GM19023 (cell line): Measurements from ENCODE around the gene MED12L.

Experiments used
- ATAC-seq: cut with Tn5 transposase; IDR thresholded peaks from one replicate; pipeline ENCODE4 v1.9.1; 2021; ENCODE audit warnings: mild to moderate bottlenecking, moderate library complexity; ENCODE audit not compliant: unreplicated experiment

Gene MED12L

DNA sequence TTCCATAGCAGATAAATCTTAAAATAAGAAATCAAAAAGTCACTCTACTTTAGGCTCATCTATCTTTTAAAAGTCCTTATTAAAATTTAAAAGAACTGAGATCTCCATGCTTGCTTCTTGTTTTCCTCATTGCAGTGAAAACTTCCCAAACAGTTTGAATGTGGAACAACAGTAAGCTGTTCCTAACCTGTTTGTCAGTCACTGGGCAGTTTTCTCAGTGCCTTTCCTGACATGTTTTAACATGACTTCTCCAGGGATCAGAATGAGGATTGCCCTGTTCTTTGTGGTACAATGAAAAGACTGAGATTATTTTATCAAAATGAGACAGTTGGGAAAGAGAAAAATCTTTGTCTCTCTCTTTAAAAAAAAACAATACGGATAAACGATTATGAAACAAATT is 230.4 kb downstream of the MED12L start:
- ATAC-seq: no peak

DNA sequence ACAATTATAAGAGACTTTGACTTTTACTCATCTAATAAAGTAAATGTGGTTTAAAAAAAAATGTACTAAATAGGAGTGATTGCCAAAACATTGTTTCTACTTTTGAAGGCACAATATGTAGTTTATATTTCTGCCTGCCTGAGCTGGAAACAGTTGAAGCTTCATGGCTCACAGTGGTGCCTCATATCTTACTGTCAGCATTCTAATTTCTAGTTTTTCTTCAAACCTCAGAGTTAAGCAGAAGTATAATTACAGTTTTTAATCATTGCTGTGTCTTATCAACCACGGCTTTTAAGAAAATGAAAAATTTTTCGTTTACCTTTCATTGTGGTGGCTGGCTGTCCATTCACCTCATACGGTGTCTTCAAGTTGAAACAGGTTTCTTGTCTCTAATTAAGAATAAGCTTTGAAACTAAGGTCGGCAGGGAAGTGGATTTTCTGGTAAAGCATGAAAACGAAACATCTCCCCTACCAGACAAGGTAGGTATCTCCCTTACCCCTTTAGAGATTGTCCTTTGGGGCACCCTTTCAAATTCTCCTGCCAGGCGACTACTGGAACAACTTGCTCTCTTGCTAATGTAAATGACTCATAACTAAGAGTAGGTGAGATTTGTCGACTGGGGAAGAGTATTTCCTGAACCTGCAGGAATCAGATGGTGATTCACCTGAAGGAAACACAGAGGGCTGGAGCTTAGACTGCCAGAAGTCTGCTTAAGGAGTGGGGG is 231.0 kb downstream of the MED12L start, which contains the start of gene GPR87:
GPR87 (minus strand) TSS at position 554 of the 725 bp plus-strand sequence. CDS start 16,720 bp downstream, outside the sequence.
- no peak for ATAC-seq

DNA sequence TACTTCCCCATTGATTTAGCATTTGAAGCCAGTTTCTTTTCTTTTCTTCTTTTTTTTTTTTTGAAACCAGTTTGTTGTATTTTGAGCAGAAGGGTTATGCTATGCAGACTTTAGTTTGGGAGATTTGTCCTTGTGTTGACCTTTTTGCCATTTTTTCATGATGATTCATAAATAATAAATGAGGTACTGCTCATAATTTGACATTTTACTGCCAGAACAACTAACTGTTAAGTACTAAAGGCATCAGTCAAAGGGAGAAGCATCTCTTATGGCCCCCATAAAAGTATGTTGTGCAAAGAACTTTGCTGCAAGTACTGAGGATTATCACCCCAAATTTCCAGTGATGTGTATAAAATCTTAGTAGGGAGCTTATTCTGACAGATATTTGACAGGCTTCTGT is 232.8 kb downstream of the MED12L start:
- ATAC-seq: no peak

DNA sequence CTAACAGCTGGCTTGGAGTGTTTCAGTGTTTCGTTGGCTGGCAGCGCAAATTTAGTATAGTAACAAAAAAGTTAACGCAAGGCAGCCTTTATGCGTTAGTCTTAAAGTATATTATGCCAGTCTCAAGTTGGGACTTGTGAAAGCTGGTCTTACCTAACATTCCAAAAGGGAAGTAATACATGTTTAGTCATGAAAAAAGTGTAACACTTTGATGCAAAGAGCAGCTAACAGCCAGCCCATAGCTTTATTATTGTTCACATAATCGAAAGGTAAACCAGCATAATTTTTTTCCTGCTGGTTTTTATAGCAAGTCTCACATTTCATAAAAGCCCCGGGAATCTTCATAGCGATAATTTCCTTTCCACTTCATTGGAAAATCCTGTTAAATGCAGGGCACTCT is 233.5 kb downstream of the MED12L start:
- no peak for ATAC-seq

DNA sequence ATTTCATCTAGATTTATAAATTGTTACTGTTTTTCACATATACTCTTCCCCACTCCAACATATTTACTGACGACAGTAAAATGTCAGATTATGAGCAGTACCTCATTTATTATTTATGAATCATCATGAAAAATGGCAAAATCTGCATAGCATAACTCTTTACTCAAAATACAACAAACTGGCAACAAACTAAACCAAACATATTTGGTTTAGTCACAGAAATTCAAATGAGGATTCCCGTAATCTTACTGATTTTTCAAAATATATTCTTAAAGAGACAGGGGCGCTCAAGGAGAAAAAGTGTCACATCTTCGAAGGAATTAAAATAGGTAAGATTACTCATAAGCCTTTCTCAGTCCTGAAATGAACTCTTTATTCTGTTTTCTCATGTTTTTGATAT is 234.2 kb downstream of the MED12L start:
- ATAC-seq: no peak

DNA sequence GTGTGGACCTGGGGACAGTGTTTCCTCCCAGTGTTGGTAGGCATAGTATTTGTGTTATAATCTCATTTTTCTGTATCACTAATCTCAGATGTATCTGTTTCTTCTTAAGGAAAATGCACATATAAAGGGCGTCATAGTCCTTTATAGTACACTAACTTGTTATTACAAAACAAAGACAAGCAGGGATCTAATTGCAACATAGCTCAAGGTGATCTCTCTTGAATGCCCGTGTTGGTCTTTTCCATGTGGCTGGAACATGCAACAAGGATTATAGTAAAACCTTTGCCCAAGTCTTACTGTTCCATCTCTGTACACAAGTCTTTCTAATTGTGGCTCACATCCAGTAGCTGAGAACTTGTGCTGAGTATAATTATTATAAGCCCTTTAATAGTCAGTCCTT is 234.7 kb downstream of the MED12L start:
- no peak for ATAC-seq

DNA sequence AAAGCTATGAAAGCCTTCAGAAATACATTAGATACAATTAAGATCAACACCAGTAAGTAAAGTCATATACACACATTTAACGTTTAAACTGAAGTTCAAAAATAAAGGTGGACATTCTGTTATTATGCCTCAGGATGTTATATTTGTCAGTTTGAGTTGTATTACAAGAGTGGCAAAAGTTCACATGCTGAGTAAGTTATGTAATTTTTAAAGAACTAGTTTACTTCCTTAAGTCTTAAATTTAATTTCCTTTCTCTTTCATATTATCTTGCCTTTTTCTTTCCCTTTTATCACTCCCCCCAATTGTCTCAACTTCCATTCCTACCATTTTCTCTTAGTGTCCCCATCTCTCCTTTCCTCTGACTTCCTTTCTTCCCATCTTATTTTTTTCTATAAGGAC is 236.1 kb downstream of the MED12L start:
- no peak for ATAC-seq

DNA sequence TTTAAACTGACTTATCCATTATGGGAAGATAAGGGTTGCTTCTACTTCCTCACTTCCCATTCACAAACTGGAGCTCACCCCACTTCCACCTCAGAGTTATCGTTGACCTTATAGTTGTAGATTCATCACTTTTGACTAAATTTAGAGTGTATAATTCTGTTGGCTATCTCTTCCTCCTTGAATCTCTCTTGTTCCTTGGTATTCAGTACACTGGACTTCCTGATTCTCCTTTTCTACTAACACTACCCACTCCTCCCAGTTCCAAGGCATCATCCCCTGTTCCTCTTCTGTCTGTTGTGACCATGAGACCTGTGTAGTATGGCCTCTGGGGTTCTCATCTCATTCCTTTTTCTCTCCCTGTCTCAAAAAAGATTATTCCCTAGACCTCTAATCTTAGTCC is 237.0 kb downstream of the MED12L start:
- ATAC-seq: no peak

DNA sequence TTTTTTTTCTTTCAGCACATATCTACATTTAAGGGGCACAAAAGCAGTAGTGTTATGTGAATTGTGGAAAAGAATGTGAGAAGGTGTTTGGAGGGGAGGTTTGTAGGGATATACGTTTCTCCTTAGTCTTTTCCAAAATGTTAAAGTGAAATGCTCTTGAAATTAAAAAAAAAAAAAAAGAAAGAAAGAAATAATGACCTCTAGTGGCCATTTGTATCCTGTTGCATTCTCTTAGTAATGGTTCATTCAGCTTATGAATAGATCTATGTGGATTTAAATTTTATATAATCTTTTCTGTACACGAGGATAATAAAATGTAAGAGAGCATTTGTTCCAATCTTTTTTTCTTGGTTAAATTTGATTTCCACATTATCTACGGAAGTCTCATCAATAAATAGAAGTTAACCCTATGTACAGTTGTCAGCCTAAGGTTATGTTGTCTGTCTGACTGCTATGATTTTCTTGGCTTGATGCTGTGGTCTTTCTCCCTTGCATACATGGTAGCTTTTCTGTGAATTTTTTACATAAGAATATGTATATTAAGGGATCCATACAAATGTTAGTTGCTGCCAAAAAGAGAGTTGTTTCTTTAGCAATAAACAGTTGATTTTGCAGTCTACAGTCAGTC is 242.2 kb downstream of the MED12L start:
- ATAC-seq: no peak

DNA sequence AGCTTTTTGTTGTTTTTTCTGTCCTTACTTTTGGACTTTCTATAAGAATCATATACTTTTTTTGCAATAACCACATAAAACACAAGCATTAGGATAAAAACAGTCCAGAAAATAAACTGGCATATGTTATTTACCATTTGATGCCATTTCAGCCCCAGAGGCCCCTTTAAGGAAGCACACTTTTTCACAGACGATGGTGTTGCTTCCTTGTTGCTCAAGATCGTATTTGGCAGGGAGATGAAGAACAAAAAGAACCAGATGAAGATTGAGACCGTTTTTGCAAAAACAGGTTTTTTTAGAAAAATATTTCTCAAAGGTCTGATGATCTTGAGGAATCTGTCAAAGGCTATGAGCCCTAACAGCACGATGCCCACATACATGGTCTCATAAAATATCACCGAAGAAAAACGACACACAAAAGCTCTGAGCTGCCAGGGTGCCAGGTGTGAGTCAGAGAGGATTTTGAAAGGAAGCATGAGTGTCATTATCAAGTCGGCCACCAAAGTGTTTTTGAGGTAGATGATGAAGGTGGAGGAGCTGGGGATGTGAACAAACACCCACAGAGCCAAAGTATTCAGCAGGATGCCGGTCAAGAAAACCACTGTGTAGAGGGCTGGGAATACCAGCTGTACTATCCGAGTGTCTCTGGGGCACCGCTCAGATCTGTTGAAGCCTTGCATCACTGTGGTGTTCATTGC is 243.0 kb downstream of the MED12L start:
- no peak for ATAC-seq

DNA sequence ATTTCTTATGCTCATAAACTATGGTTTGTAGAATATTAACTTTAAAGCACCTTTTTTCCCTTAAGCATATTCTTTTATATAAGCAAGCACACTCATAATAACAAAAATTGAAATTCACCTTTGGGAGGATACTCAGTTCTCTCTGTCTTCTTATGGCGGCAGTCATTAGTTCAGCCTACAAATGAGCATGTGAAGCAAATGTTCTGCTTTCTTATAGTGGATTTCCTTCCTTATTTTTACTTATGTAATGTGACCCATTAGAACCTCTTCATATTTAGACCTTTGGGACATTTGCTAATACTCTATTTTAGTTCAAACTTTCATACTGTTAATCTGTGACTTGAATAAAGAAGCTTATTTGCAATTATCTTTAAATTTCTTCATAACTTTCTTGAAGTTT is 243.9 kb downstream of the MED12L start, which contains the start of gene P2RY13:
P2RY13 (minus strand) TSS at position 187 of the 400 bp plus-strand sequence; CDS start at position 166, 21 bp downstream.
- ATAC-seq: no peak

DNA sequence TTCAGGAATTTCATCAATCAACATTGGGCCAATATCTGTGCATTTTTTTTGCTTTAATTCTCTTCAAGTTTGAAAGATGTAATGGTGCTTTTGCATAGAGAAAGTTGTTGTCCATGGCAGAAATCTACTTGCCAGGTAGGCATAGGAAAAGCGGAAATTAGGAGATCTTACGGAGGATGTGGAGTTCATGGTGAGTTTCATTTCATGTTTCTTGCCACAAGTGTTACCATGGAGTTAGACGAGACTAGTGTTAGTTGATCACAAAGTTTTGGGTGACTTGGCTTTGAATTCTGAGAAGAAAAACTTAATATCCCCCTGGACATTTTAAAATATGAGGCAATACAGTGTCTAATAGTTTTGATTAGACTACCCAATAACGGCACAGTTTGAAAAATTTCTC is 244.9 kb downstream of the MED12L start:
- ATAC-seq: no peak

DNA sequence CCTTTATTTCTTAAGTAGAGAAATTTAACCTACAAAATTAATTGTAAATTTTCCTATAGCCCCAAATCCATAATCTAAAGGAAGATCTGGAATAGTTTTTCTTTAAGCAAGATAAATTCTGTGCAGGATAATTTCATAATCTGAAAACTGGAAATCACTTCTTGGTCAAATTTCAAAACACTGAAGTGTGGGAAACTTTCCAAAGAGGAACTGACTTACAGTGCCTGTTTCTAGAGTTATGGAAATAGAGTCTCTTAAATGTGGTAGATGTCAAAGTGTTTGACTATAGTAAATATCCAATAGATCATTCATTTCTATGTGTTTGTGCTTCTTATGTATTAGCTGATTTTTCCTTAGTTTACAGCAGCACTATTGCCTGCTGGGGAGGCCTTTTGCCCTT is 245.4 kb downstream of the MED12L start:
- no peak for ATAC-seq

DNA sequence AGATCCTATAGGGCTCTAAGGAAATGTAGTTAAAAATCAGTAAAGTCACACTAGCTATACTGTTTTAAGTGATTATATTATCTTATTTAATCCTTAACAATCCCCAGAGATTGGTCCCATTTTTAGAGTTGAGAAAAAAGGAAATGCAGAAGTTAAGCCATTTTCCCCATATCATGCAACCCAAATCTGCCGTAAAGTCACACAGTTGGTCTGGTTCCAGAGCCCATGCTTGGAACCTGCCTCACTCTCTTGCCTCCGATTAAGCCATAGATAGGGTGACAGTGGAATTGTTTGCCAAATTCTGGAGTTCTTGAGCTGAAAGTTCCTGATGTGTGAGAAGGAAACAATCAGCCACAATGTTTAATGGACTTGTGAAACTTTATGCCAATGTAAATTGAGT is 246.2 kb downstream of the MED12L start:
- ATAC-seq: no peak

DNA sequence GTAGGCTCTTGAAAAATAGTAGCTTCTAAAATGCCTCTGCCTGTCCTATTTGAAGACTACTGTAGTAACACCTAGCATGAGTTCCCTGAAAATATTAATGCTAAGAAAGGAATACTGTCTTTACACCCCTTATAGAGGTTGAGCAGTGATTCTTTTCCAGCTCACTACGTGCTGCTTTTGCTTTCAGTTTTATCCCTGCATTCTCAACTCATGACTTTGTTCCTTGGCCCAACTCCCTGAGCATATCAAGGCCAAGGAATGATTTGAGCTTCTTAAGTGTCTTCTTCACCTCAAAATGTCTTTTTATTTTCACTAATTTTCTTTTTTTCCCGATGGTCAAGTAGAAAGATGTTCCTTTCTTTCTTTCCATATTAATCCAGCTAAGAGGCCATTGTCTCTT is 260.4 kb downstream of the MED12L start:
- ATAC-seq: no peak

DNA sequence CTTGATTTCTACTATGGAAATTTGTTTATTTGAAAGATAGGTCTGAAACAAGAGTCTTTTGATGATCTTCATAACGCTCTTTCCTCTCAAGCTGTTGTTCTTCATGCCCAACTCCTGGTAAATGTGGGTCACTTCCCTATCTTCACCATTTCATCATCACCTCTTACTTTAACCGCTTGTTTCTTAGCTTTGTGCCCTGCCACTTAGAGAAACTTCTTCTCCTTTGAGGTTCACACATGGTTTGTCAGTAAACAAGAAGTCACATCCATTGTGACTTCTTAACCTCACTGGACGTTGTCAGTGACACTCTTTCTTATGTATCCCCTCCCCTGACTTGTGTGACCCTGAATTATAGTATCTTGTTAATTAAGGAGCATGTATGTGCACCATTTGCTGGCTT is 260.8 kb downstream of the MED12L start:
- ATAC-seq: no peak

DNA sequence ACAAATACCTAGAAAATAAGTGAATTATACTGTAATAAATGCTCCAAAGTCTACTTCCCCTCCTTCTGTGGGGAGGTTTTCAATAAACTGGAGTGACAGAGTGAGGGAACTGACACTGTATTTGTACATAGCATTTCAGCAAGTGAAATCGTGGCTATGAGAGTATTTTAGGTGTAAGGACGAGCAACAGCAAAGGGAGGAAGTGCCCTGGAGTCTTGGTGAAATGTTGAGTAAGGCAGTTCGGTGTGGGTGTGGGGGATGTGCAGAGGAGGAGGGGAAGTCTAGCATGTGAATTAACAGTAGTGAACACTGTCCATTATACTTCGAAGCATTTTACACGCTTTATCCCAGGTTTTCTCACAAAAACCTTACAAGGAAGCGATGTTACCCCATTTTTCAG is 262.0 kb downstream of the MED12L start:
- ATAC-seq: no peak

DNA sequence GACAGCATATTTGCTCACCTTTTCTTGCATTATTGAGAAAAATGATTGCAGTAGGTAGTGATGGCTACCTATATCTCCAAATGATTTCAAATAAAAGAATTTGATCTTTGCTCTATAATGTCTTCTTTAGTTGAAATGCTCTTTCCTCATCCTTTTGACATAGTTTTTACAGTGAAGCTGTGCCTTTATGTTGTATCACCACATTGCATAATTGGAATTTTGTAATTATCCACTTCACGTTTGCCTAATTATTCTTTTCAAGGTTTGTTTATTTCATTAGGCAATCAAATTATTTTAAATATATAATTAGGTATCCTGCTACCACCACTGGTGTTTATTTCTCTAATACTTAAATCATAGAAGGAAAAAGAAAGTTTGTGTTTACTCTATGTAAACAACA is 265.2 kb downstream of the MED12L start:
- ATAC-seq: no peak

DNA sequence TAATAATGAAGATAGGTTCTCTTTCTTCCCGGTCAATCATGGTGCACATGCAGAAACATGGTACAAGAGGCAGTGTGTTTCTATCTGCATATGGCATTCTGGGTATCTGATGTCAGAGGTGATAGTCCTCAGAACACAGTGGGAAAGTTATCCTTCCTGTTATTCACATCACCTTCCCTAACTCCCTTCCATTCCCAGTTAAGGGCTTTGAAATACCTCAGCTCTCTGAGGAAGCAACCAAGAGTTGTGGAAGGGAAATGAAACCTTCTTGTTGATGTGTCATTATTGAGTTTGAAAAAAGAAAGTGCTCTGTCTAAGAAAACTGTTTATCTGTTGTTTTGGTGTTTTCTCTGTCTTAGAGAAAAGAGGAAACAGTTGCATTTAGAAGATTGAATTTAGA is 265.8 kb downstream of the MED12L start:
- no peak for ATAC-seq

DNA sequence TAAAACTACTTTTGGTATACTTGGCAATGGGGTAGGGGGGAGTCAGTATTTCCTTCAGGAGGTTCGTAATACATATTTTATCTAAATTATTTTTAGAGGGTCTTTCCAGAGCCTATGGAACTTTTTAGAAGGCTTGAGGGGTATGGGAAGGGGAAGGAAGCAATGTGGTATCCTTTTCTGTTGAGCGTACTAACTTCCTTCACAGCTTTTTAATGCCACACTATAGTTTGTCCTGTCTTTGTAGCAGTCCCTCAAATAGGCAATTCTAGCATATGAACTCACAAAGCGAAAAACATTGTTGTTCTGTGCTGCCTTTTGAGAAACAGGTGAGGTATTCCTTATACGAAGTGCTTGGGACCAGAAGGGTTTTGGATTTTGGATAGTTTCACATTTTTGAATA is 266.2 kb downstream of the MED12L start:
- no peak for ATAC-seq

DNA sequence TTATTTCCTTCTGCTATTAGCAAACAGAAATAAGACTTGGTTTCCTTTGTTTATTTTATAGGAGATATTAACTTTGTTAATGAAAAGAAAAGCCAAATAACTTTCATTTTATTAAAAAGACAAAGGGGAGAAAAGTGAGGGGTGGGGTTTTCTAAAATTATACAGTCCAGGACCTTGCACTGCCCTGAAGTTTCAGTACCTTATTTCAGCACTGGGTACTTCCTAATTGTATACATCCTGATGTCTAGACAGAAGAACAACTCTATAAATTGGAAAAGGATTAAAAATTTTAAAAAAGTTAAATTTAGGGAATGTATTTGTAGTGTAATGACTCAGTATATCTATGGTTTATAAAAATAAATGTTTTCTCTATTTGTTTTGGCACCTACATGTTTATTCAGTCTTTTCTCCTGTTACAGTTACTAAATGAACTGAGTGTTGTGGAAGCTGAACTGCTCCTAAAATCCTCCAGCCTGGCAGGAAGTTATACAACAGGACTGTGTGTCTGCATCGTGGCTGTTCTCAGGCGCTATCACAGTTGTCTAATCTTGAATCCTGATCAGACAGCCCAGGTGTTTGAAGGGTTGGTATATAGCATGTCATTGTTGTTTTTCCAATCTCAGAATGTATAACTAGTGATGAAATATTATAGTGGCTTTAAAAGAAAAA is 271.5 kb downstream of the MED12L start:
- no peak for ATAC-seq
